Hepatocyte (in vitro differentiated cells): Measurements from ENCODE around the gene SHKBP1. TPM values are rescaled to one million over a fixed set of nuclear protein-coding genes. Genes with fewer than 3 reads are reported as not detected.

Experiments
- DNase-seq: peaks from one replicate; pipeline ENCODE4 v3.0.0-alpha.2; 2016; ENCODE audit warnings: low spot score
- H2AFZ ChIP-seq: fragments of 200-600 bp; sonication (generic); 2 replicates; pipeline ENCODE4 v1.6.0; 2016; ENCODE audit warnings: antibody characterized with exemption, mild to moderate bottlenecking
- H3K27ac ChIP-seq: fragments of 200-600 bp; sonication (generic); 2 replicates; pipeline ENCODE4 v1.5.1; 2016; ENCODE audit warnings: mild to moderate bottlenecking
- H3K27me3 ChIP-seq: fragments of 200-600 bp; sonication (generic); 2 replicates; pipeline ENCODE4 v1.6.1; 2016
- H3K36me3 ChIP-seq: fragments of 200-600 bp; sonication (generic); replicated peaks from 2 replicates; pipeline ENCODE4 v1.5.1; 2016; ENCODE audit warnings: low read depth; ENCODE audit not compliant: insufficient read depth
- H3K4me1 ChIP-seq: fragments of 200-600 bp; sonication (generic); 2 replicates; pipeline ENCODE4 v1.5.1; 2016; ENCODE audit warnings: mild to moderate bottlenecking, moderate library complexity; ENCODE audit not compliant: insufficient read depth
- H3K4me2 ChIP-seq: fragments of 200-600 bp; sonication (generic); 2 replicates; pipeline ENCODE4 v1.6.0; 2016
- H3K4me3 ChIP-seq: fragments of 200-600 bp; sonication (generic); 2 replicates; pipeline ENCODE4 v1.5.1; 2016; ENCODE audit warnings: mild to moderate bottlenecking
- H3K79me2 ChIP-seq: fragments of 200-600 bp; sonication (generic); 2 replicates; pipeline ENCODE4 v1.6.0; 2017; ENCODE audit warnings: mild to moderate bottlenecking
- H3K9me2 ChIP-seq: fragments of 200-600 bp; sonication (generic); replicated peaks from 2 replicates; pipeline ENCODE4 v1.6.0; 2017; ENCODE audit warnings: mild to moderate bottlenecking; ENCODE audit not compliant: insufficient read depth
- H3K9me3 ChIP-seq: fragments of 200-600 bp; sonication (generic); 2 replicates; pipeline ENCODE4 v1.5.1; 2016; ENCODE audit warnings: low read depth, mild to moderate bottlenecking
- H4K20me1 ChIP-seq: fragments of 200-600 bp; sonication (generic); 2 replicates; pipeline ENCODE4 v1.6.0; 2016; ENCODE audit warnings: mild to moderate bottlenecking; ENCODE audit not compliant: insufficient read depth, poor library complexity, severe bottlenecking
- CTCF ChIP-seq: fragments of 200-600 bp; sonication (generic); IDR thresholded peaks from 2 replicates; pipeline ENCODE4 v1.5.1; 2016; ENCODE audit warnings: antibody characterized with exemption, mild to moderate bottlenecking; ENCODE audit not compliant: poor library complexity
- EZH2 ChIP-seq: fragments of 200-600 bp; sonication (generic); IDR thresholded peaks from 2 replicates; pipeline ENCODE4 v1.6.1; 2016; ENCODE audit warnings: antibody characterized with exemption, mild to moderate bottlenecking, borderline replicate concordance
- EZH2phosphoT487 ChIP-seq: fragments of 200-600 bp; sonication (generic); IDR thresholded peaks from one replicate; pipeline ENCODE4 v1.6.1; 2018; ENCODE audit warnings: antibody characterized with exemption, mild to moderate bottlenecking, low read depth, moderate library complexity; ENCODE audit not compliant: unreplicated experiment, severe bottlenecking
- WGBS: methylation state at CpG from one replicate; pipeline ENCODE4 v1.1.6; 2016; ENCODE audit warnings: low lambda C conversion rate; ENCODE audit errors: missing lambda C conversion rate; 5-methylcytosine and 5-hydroxymethylcytosine counted together
- polyA plus RNA-seq: library from polyadenylated mRNA; unstranded; fragments of >200 nt; fragmentation: Nextera tagmentation; extraction: Ambion mirVana; gene quantifications from 2 replicates; pipeline ENCODE4 v1.2.1, GENCODE V29; 2016
- total RNA-seq: library from RNA; depleted of rRNA; stranded (reverse); fragments of >200 nt; gene quantifications from 2 replicates; pipeline ENCODE4 v1.2.3, GENCODE V29; 2014

Gene SHKBP1
- total and polyA plus RNA-seq, 2 experiments from 2014 or later: 44.6 to 83.6 TPM

GRCh38 chr19:40600570-40601133 lies 24.0 kb downstream of the SHKBP1 start:
- H3K79me2 ChIP-seq: no peaks in the 10 kb centered on the region
- 30% methylated on average over 12 of the region's 13 CpGs for WGBS
- peaks cover 44% of the 10 kb centered on the region for H3K4me1 ChIP-seq
- H4K20me1 ChIP-seq: no peaks in the 10 kb centered on the region
- peak overlapping the region; percentile 78 for H3K27ac ChIP-seq
- H3K27me3 ChIP-seq: peaks cover 35% of the 10 kb centered on the region
- no peak overlapping the region for H3K4me3 ChIP-seq
- H2AFZ ChIP-seq: no peak overlapping the region
- no peaks in the 10 kb centered on the region for H3K36me3 ChIP-seq
- H3K9me2 ChIP-seq: no peaks in the 10 kb centered on the region
- DNase-seq: no peak
- no peaks in the 10 kb centered on the region for H3K9me3 ChIP-seq
- TF ChIP-seq EZH2: no peak
- no peak for TF ChIP-seq CTCF
- no peak for TF ChIP-seq EZH2phosphoT487
- H3K4me2 ChIP-seq: peak overlapping the region; percentile 94

- peak; percentile 74 for DNase-seq
- Histone ChIP-seq H3K27me3 (peaks cover 35% of the 10 kb centered on the region), H3K9me3 (no peaks in the 10 kb centered on the region), H3K4me2 (peak within 1 kb of the TSS; percentile 94), H3K27ac (peak within 1 kb of the TSS; percentile 86), H3K9me2 (no peaks in the 10 kb centered on the region), H3K4me3 (peak within 1 kb of the TSS; percentile 25), H2AFZ (no peak within 1 kb of the TSS), H4K20me1 (no peaks in the 10 kb centered on the region), H3K79me2 (no peaks in the 10 kb centered on the region), H3K4me1 (peaks cover 49% of the 10 kb centered on the region), H3K36me3 (no peaks in the 10 kb centered on the region)
- TF ChIP-seq CTCF: peak; percentile 19
- TF ChIP-seq EZH2: no peak
- TF ChIP-seq EZH2phosphoT487: no peak
- WGBS: 5% methylated on average over 47 of the region's 82 CpGs
These were observed 24.7 kb downstream of the SHKBP1 start, which contains the start of gene LTBP4 for GRCh38 chr19:40601134-40601974. Gene LTBP4 (plus strand): TSS chr19:40601369. CDS start chr19:40601388, 19 bp downstream.

GRCh38 chr19:40603071-40603388 lies 26.4 kb downstream of the SHKBP1 start:
- WGBS: 21% methylated on average over 2 of the region's 2 CpGs

More at GRCh38 chr19:40603071-40603388, 26.4 kb downstream of the SHKBP1 start:
- Histone ChIP-seq H3K27me3 (peaks cover 22% of the 10 kb centered on the region), H3K79me2 (no peaks in the 10 kb centered on the region), H3K4me3 (no peak overlapping the region), H4K20me1 (no peaks in the 10 kb centered on the region), H2AFZ (no peak overlapping the region), H3K9me3 (no peaks in the 10 kb centered on the region), H3K4me1 (peaks cover 47% of the 10 kb centered on the region), H3K27ac (peak overlapping the region; percentile 86), H3K36me3 (no peaks in the 10 kb centered on the region), H3K4me2 (peak overlapping the region; percentile 94), H3K9me2 (no peaks in the 10 kb centered on the region)
- DNase-seq: no peak
- no peak for TF ChIP-seq CTCF
- no peak for TF ChIP-seq EZH2
- no peak for TF ChIP-seq EZH2phosphoT487
